ENCODE data around the gene MTURN.

DNA sequence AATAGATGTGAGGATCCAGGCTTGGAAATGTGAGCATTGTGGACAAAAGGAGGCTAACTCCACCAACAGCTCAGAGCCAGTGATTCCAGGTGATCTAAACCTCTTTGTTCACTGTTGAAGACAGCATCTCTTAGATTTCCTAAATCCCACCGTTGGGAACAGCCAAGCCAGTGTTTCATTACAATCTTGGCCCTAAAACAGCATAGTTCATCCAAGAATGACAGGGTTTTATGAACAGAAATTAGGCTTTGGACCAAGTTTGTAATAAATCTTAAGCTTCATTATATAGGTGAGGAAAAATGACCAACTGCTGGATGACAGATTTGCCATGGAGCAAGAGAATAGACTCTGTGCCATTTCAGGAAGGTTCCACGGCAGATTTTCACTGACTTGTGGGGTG is 65.8 kb downstream of the MTURN start:
- no peak for TF ChIP-seq CTCF (IDR thresholded peaks at IDR 0.05; ENCODE audit: low read length)
- TF ChIP-seq EZH2 (optimal IDR thresholded peaks at IDR 0.05; ENCODE audit: low read depth, low read length), result no peak

Data from MM.1S (cell line).